Measurements from ENCODE around the gene PPIH.
"Not testable (repeated sequence)": the region's sequence is repeated elsewhere in the genome, so short reads cannot be mapped to it uniquely, and the experiment has no call there.

Gene PPIH

DNA sequence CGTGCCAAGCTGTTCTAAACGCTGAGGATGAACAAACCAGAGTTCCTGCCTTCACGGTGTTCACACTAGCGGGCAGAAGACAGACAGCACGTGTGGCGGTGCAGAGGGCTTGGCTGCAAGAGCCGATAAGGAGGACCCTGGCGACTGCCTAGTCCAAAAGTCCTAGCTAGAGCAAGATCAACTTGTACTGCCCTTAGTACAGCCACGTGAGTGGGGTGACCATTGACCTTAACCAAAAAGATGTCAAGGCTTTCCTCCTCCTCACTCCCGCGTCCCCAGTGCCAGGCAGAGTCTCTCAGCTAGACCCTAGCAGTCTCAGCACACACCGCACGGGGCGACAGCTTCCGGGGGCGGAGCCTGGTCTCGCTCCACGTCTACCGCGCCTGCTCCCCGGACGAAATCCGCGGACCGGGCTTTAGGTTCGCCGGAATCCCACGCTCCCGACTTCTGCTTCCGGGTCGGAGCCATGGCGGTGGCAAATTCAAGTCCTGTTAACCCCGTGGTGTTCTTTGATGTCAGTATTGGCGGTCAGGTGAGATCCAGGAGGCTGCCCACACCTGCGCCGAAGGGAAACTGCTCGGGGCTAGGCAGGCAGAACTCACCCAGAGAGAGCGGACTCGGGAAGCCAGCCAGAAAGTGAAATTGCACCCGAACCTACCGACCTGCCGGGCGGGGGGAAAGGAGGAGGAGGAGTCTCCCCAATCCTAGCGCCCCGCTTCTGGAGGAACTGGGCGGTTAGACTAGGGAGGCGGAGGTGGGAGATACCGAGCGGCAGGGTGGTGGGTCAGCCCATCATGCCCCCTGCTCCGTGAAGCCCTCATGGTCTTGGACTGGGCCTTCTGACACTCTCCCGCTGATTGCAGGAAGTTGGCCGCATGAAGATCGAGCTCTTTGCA is at the start of gene PPIH:
PPIH (plus strand) TSS at position 443 of the 896 bp plus-strand sequence; CDS start at position 467, 24 bp downstream.
- peak; percentile 90 to 92 for DNase-seq (ENCODE audit: low read depth in 2 of 2)

DNA sequence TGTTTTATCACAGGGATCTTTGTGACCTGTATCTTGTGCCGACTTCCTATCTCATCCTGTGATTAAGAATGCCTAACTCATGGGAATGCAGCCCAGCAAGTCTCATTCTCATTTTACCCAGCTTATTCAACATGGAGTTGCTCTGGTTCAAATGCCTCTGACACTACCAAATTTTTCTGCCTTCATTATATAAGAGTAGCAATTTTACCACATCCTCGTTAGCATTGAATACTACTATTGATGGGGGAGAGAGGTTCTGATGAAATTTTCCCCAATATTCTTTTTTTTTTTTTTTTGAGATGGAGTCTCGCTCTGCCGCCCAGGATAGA is 44.5 kb upstream of the PPIH start:
- DNase-seq (ENCODE audit: low read depth in 2 of 2) = no peak

DNA sequence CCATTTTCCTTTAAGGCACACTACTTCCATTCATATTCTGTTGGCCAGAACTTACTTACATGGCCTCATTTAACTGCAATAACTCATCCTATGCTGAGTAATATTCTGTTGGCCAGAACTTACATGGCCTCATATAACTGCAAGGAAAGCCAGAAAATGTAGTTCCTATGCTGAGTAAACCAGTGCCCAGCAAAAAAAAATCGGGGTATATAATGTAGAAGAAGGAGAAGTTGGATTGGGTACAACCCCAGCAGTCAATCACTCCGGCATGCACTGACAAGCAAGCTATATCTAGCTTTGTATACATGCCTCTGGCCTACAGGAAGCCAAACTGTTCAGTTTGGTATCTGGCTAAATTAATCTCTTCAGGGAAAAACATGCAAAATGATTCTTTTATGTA is 39.4 kb upstream of the PPIH start:
- no peak for DNase-seq (ENCODE audit: low read depth in 2 of 2)

DNA sequence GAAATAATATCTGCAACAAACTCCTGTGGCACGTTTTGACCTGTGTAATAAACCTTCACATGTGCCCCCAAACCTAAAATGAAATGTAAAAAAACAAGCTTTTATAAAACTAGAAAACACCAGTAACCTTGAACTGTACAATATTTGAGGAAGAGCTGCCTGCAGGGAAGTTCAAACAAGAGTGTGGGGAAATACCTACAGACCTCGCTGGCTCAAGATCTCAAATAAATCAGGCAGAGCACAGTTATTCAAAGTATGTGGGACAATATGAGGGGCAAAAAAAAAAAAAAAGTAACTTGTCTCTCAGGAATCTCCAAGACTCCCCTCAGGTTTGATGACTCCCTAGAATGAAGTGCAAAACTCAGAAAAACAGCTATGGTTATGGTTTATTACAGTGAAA is 37.9 kb upstream of the PPIH start:
- no peak for DNase-seq (ENCODE audit: low read depth in 2 of 2)

DNA sequence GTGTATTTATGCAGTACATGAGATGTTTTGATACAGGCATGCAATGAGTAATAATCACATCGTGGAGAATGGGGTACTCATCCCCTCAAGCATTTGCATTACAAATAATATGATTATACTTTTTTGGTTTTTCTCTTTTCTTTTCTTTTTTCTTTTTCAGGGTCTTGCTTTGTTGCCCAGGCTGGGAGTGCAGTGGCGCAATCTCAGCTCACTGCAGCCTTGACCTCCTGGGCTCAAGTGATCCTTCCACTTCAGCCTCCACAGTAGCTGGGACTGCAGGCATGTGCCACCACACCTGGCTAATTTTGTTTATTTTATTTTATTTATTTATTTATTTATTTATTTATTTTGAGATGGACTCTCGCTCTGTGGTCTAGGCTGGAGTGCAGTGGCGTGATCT is 37.0 kb upstream of the PPIH start:
- not testable (repeated sequence) for DNase-seq (ENCODE audit: low read depth in 2 of 2)

DNA sequence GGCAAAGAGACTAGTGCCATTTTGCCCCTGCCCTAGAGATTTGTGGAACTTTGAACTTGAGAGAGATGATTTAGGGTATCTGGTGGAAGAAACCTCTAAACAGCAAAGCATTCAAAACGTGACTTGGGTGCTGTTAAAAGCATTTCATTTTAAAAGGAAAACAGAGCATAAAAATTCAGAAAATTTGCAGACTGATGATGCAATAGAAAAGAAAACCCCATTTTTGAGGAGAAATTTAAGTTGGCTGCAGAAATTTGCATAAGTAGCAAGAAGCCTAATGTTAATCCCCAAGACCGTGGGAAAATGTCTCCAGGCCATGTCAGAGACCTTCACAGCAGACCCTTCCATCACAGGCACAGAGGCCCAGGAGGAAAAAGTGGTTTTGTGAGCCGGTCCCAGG is 31.0 kb upstream of the PPIH start:
- not testable (repeated sequence) for DNase-seq (ENCODE audit: low read depth in 2 of 2)

DNA sequence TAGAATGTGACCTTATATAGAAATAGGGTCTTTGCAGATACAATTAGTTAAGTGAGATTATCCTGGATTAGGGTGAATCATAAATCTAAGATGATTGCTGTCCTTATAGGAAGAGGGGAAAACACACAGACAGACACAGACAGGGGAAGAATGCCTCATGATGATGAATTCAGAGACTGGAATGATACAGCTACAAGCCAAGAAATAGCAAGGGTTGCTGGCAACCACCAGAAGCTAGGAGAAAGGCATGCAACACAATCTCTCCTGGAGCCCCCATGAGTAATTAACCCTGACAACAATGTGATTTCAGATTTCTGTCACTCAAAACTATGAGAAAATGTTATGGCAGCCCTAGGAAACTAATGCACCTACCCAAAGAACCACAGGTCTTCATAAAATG is 19.1 kb upstream of the PPIH start:
- no peak for DNase-seq (ENCODE audit: low read depth in 2 of 2)

DNA sequence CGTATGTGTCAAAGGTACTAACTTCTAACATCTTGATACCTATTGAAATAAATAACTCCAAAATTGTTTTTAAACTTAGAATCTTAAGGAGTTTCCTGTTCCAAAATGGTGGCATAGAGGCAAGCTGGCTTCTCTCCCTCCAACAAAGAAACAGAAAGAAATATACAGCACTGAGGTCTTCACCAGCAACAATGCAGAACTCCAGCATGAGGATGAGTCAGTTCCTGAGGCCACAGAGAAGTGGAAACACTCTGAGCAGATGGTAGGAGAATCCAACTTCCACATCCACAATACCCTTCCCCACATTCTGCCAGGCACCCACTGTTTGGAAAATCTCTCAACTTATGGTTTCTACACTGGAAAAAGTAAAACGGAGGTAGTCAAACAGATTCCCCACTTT is 12.2 kb upstream of the PPIH start:
- DNase-seq (ENCODE audit: low read depth in 2 of 2) = no peak

DNA sequence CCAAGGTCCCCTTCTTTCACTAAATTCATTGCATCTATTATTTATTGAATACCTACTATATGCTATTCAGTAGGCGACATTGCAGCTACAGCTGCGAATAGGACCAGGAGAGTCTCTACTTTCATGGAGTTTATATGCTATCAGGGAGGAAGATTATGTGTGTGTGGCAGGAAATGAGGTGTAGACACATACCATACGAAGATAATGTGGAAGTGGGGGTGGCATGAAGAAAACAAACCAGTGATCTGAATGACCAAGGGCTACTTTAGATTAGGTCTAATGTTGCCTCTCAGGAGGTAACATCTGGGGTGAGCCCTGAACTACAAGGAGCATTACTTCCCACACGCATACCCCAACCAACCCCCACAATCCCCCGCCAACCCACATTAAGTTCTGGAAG is 1.0 kb upstream of the PPIH start:
- DNase-seq (ENCODE audit: low read depth in 2 of 2) = no peak

DNA sequence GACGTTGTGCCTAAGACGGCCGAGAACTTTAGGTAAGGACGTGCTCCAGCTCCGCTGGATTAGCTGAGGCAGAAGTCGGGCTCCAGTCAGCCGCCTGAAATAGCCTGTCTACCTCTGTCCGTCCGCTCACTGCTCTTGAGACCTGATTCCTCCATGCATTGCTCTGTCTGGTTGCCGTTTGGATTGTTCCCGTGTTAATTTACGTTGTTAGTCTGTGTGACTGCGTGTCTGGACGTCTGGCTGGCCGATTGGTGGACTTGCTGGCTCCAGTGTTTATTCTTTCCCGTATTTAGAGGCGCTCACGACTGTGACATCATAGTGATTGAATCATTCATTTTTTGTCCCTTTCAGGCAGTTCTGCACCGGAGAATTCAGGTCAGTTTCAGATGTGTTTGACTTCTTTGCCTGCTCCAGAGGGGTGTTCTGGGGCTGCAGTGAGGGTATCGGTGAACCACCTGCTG is 684 bp downstream of the PPIH start:
- no peak for DNase-seq (ENCODE audit: low read depth in 2 of 2)

DNA sequence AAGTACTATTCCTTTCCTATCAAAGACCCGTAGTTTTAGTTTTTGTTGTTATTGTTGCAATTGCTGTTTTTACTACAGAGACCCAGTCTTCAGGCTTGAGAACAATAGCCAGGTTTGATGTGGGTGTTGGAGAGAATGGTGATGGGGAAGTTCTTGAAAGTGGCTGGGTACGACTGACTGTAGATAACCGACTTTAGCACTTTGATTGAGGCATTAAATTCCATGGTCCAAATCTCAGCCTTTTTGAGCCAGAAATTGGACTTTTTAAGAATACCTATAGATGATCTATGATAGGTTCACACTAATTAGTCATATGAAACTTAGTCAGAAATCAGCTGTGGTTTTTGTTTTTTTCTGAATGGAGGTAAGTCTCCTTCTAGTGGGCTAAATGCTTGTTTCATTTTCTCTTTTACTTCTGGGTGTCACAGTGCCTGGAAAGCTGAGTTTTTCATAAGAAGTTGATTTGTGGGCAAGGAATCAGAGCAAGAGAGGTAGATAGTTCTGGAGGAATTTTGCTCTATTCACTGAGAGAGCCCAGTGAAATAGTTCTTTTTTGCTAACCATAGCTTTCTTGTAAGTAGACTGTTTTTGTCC is 2.8 kb downstream of the PPIH start:
- no peak for DNase-seq (ENCODE audit: low read depth in 2 of 2)

DNA sequence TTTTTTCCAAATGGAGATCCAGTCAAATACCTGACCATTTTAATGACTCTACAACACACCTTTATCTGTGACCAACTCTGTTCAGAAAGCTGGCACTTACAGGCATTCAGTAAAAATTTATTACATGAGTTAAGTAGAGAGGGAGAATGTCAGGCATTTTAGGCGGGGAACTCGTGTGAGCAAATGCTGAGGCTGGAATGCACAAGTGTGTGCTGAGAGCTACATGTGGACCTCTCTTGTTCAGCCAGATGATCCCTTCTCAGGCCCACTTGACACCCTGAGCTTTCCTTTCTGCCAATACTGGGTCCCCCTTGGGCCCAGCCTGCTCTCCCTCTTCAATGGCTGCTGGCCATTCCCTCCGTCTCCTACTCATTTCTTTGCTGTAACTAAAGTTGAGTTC is 11.7 kb downstream of the PPIH start:
- no peak for DNase-seq (ENCODE audit: low read depth in 2 of 2)

DNA sequence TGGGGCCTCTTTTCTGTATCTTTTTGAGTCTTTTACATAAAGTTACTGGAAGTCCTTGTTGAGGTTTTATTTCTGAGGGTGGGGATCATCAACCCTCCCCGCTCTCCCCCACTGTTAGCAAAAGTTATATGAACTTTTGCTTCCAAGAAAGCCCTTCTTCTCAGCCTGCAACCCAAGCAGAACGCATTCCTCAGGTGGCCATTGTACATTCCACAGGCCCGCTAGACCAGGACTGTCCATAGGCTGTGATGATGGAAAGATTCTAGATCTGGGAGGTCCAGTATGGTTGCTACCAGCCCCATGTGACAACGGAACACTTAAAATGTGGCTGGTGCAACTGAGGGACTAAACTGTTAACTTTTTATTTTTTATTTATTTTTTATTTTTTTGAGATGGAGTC is 12.2 kb downstream of the PPIH start:
- DNase-seq (ENCODE audit: low read depth in 2 of 2) = no peak

DNA sequence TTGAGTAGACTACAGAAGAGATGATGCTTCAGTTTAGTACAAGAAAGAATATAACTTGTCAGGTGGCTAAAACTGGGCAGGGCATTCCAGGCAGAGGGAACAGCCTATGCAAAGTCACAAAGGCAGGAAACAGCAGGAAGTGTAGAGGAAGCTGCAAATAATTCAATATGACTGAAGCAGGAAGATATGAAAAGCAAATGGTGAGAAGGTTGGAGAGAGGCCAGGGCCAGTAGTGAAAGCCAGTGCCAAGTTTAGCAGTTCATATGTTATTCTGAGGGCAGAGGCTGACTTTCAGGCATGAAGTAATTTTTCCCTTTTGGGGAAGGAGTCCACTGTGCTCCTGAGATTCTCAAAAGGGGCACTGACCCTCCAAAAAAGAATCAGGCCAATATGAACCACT is 16.0 kb downstream of the PPIH start:
- DNase-seq (ENCODE audit: low read depth in 2 of 2) = no peak

DNA sequence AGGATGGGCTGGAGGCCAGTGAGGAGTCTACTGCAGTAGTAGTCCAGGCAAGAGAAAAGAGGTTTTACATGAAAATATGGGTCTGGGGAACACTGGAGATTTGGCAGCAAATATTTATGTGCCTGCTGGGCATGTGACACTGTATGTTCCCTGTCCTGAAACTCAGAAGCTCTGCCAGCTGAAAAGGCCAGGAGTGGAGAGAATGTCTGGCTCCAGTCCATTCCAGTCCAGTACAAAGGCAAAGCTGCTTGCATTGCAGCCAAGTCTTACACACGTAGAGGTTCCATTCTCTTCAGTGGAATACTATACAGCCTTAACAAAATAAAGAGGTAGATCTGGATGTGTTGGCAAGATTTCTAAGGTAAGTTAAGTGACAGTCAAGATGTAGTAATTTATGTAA is 16.5 kb downstream of the PPIH start:
- no peak for DNase-seq (ENCODE audit: low read depth in 2 of 2)

DNA sequence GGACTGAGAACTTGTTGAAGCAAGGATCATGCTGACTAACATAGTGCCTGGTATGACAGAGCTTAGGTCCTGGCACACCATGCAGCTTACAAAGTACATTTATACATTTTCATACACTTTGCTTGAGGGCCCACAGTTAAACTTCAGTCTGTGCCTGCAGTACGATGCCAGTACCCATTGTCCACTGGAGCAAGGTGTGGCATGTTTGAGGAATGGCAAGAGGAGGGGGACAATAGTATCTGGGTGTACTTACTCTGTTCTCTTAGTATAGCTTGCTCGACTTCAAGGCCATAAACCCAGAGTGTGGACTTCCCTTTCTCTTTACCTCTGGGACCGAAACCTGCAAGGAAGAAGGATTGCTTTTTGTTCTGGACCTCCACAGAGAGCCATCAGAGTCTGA is 17.2 kb downstream of the PPIH start:
- no peak for DNase-seq (ENCODE audit: low read depth in 2 of 2)

DNA sequence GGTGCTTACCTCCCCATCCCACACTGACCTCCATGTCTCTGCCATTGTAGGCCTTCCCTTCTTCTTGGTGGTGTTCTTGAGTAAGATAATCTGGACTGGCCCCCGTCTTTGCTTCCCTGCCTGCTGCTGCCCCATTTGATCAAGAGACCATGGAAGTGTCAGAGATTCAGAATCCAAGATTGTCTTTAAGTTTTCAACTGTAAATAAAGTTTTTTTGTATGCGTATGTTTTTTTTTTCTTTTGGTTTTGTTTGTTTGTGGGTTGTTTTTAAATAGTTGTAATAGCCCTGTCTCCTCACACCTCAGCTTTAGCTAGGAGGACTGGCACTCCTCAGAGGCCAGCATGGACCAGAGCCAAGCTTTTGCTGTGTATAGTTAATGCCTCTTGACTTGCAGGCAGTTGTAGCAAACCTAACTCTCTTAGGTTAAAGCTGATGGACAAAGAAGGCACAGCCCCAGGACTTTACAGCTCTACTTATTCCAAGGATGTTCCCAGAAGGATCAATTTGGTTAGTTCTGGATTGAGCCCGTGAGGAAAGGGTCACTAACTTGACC is 18.4 kb downstream of the PPIH start:
- no peak for DNase-seq (ENCODE audit: low read depth in 2 of 2)

DNA sequence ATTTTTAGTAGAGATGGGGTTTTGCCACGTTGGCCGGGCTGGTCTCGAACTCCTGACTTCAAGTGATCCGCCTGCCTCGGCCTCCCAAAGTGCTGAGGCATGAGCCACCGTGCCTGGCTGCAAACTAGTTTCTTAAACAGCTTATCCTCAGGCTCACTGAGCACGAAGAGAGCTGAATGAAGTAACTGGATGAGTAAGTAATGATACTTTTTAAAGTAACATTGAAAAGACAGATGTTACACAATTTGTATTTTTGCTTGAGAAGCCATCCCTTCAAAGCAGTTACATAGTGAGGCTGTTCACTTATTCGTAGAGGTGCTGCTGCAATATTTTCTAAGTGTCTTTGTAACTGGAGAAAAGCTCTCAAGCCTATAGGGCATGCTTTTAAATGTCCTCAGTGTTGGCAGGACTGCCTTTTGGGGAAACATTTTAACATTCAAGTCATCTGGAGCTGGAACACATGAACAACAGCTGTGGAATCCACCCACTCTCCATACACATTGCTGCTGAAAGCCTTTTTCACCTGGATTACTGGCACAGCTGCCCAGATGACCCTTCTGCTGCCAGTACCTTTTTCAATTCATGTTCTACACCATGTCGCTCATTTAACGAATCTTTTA is 21.3 kb downstream of the PPIH start:
- no peak for DNase-seq (ENCODE audit: low read depth in 2 of 2)

DNA sequence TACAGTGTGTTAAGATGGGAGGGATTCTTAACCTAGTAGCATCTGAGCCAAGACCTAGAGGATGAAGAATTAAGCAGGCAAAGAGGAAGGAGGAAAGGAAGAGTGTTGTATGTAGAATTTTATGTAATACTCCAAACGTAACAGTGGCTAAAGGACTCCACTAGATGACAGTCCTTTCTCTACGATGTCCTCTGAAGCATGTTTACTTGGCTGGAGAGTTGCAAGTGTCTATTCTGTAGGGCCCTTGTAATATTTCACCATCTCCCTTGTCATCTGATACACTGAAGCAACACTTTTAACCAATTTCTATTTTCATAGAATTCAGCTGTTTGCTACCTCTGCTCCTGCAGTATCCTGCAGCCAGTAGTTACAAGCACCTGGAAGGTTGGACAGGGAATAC is 21.8 kb downstream of the PPIH start:
- no peak for DNase-seq (ENCODE audit: low read depth in 2 of 2)

DNA sequence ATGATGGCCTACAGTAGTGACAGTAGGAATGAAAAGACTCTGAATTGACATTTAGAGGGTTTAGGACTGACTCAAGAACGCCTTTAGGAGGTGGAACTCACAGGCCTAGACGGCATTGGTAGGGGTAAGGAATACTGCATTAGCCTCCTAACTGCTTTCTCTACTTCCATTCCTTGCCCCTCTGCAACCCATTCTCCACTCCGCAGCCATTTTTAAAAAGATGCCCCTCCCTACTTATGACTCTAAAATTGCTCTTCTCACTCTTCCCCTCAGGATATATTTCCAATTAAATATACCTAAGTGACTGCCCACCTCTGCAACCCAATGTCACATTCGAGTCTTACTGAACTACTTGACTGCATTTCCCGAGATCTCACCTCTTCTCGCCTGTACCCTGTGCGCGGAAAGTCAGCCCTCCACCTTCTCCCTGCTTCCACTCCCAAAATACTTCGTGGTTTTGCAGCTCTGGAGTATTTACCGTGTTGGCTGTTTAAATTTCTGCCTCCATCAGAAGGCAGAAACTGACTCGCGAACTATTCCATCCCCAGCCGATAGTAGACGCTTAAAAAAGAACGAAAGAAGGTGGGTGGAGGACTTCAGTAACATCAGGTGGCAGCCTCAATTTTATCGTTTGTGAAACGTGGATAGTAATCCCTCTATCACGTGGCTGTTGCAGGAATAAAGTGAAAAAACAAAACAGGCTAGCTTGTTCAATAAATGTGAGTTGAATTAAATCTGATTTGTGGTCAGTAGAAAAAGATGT is 22.9 kb downstream of the PPIH start:
- DNase-seq (ENCODE audit: low read depth in 2 of 2) = peak in 1 of 2 donors; percentile 13

DNA sequence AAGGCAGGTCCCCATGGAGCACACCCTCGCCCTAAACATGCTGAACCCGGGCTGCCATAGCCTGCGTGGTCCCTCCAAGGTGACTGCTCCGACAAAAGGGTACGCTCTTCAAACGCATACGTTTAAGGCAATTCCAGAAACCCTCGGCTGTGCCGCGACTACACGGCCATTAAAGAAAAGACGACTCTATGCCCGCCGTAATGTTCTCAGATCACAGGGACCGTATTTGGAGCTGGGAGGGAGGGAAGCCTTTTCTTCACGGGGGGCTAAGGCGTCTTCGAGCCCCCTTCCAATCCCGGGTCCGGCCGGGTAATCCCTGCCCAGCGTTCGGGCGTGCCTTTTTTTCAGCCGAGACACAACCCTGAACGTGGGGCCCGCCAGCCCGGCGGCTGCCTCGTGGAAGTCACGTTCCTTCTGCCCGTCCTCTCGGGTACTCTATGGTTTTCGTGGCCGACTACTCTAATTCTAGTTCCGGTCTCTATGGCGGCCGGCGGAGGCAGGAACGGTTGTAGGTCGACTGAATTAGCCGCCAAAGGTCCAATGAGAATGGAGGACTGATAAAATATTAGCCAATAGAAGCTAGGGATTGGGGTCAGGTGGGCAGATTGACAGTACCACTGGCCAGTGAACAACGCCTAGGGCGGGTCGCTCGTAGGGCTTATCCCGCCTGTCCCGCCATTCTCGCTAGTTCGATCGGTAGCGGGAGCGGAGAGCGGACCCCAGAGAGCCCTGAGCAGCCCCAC is 23.7 kb downstream of the PPIH start, which contains the start of gene YBX1:
YBX1 (plus strand) TSS at position 678 of the 743 bp plus-strand sequence. CDS start 148 bp downstream, outside the sequence.
- peak; percentile 90 to 92 for DNase-seq (ENCODE audit: low read depth in 2 of 2)

All from stimulated activated CD4-positive, alpha-beta T cell treated with anti-CD3 and anti-CD28 coated beads, Interleukin-1b, Interleukin-23, amount 100 ng/mL, for 4 hours (primary cell).